HFFc6 (cell line): ENCODE results near the gene RANGRF. TPM values are rescaled to one million over a fixed set of nuclear protein-coding genes. Genes with fewer than 3 reads are reported as not detected.

ENCODE experiments used
- DNase-seq: peaks from one replicate; pipeline ENCODE4 v3.0.0-alpha.2; 2018
- H3K27ac Mint-ChIP-seq: 2 replicates; pipeline ENCODE4 v1.8.0; 2020; ENCODE audit warnings: mild to moderate bottlenecking, mixed read lengths
- H3K27me3 Mint-ChIP-seq: 2 replicates; pipeline ENCODE4 v1.8.0; 2021; ENCODE audit warnings: mild to moderate bottlenecking, moderate library complexity, mixed read lengths; ENCODE audit not compliant: insufficient read depth
- H3K36me3 Mint-ChIP-seq: 2 replicates; pipeline ENCODE4 v1.8.0; 2021; ENCODE audit warnings: low read depth, mixed read lengths
- H3K4me1 Mint-ChIP-seq: 2 replicates; pipeline ENCODE4 v1.8.0; 2020; ENCODE audit warnings: low read depth, mixed read lengths
- H3K4me3 Mint-ChIP-seq: 2 replicates; pipeline ENCODE4 v1.8.0; 2020; ENCODE audit warnings: mild to moderate bottlenecking, moderate library complexity, mixed read lengths
- H3K9me3 Mint-ChIP-seq: 2 replicates; pipeline ENCODE4 v1.8.0; 2020; ENCODE audit warnings: mild to moderate bottlenecking, mixed read lengths
- total RNA-seq, 6 experiments: library from RNA; stranded (reverse); fragmentation: NEBNext Ultra II Directional; extraction: Animal tissue kit (Norgen Biotek cat#: 25700); gene quantifications; 2 replicates in 1 of 6; 3 replicates in 5 of 6; pipeline ENCODE4 v1.2.3, GENCODE V29; 2021
- TF ChIP-seq, protein P1 (sequence below): fragments of 200-600 bp; sonication (generic); IDR thresholded peaks from 2 replicates; pipeline ENCODE4 v1.5.0; 2021; ENCODE audit warnings: antibody characterized with exemption, mild to moderate bottlenecking

The RANGRF gene
- total RNA-seq, 6 experiments from 2014 or later: 27.8 to 32.2 (median 30.9) TPM

DNA sequence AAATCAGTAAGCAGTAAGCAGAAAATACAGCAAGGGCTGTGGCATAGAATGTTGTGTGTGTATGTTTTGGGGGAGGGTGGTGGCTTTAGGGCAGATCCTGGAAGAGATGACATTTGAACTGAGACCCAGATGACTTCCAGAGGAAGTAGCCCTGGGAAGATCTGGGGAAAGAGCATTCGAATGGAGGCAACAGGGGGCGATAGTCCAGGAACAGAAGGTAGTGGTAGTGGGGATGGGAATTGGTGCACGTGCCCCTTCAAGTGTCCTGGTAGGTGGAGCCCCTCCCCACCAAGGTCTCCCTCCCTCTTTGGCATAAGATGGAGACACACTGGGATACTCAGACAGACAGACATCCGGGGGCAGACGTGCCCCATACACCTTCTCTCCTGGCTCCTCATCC, 35.7 kb downstream of the RANGRF start:
- Mint-ChIP-seq H3K4me3 (no peak overlapping the region), H3K36me3 (no peaks in the 10 kb centered on the region), H3K4me1 (no peaks in the 10 kb centered on the region), H3K27me3 (peaks cover 30% of the 10 kb centered on the region), H3K27ac (no peak overlapping the region), H3K9me3 (no peaks in the 10 kb centered on the region)
- DNase-seq: no peak
- TF ChIP-seq, protein P1, sequence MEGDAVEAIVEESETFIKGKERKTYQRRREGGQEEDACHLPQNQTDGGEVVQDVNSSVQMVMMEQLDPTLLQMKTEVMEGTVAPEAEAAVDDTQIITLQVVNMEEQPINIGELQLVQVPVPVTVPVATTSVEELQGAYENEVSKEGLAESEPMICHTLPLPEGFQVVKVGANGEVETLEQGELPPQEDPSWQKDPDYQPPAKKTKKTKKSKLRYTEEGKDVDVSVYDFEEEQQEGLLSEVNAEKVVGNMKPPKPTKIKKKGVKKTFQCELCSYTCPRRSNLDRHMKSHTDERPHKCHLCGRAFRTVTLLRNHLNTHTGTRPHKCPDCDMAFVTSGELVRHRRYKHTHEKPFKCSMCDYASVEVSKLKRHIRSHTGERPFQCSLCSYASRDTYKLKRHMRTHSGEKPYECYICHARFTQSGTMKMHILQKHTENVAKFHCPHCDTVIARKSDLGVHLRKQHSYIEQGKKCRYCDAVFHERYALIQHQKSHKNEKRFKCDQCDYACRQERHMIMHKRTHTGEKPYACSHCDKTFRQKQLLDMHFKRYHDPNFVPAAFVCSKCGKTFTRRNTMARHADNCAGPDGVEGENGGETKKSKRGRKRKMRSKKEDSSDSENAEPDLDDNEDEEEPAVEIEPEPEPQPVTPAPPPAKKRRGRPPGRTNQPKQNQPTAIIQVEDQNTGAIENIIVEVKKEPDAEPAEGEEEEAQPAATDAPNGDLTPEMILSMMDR: no peak

DNA sequence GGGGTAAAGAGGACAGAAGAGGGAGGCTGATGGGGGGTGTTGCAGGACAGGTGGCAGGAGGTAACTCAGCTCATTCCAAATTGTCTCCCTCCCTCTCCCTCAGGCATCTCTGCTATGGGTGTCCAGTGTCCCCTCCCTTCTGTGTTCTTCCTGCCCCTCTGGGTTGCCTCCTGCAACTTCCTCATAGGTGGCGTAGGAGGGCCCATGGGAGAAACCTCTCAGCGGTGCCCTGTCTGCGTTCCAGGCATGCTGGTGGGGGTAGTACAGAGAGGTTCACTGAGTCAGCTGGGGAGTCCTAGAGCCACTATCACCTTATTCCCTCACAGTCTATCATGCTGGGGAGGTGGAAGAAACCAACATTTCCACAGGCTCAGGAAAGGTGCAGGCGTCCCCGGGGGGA, 36.5 kb downstream of the RANGRF start:
- TF ChIP-seq, protein P1: no peak
- Mint-ChIP-seq H3K27ac (no peak overlapping the region), H3K4me3 (no peak overlapping the region), H3K27me3 (peaks cover 28% of the 10 kb centered on the region), H3K9me3 (no peaks in the 10 kb centered on the region), H3K4me1 (no peaks in the 10 kb centered on the region), H3K36me3 (no peaks in the 10 kb centered on the region)
- no peak for DNase-seq

DNA sequence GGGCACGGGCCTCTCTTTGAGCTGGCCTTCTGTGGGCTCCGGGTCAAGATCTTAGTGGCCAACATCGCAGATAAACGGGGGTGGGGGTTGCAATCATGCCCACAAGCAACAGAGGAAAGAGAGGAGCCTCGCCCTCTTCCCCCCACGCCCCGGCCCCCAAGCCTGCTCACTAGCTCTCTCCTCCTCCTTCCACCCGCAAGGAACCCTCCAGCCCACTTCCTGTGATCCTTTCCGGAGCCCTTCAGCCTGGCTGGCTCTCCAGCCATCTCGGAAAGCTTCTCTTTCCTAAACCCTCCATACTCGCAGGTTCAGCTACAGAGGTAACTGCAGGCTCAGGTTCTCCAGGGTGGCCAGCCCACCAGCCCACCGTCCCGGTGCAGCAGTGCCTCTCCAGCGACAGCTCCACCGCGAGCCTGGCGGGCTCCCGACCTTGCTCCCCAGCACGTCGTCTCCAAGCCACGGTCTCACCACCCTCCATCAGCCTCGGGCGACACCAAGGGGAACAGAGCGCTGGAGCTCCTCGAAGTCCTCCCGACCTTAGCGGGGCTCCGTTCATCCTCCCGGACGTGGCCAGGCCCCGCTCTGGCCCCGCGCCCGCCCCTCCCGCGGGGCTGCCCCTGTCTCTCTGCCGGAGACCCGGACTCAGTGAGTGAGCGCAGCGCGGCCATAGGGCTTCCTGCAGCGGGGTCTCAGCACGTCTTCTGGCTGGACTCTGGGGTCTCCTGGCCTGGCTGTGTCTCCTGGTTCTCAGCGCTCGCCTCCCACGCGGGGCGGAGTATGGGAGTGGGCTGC, 38.2 kb downstream of the RANGRF start:
- H3K27me3 Mint-ChIP-seq: peaks cover 24% of the 10 kb centered on the region
- no peaks in the 10 kb centered on the region for H3K4me1 Mint-ChIP-seq
- peak overlapping the region; percentile 75 for H3K4me3 Mint-ChIP-seq
- no peak overlapping the region for H3K27ac Mint-ChIP-seq
- TF ChIP-seq, protein P1: no peak
- no peaks in the 10 kb centered on the region for H3K9me3 Mint-ChIP-seq
- H3K36me3 Mint-ChIP-seq: no peaks in the 10 kb centered on the region
- DNase-seq: no peak

DNA sequence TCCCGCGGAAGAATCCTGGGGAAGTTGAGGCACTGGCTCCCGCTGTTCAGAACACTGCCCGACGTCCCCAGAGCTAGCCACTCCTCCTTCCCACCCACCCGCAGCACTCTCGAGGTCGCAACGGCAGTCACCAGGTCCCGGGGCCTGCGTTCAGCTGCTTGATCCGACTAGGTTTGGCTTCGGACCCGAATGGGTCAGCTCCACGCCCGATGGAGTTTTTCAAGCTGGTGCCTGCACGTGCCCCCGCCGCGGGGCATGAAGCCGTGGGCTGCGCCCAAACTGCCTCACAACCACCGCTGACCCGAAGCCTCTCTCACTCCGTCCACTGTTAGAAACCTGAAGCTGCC, 38.8 kb downstream of the RANGRF start:
- TF ChIP-seq, protein P1: no peak
- Mint-ChIP-seq H3K27ac (no peak overlapping the region), H3K27me3 (peaks cover 23% of the 10 kb centered on the region), H3K9me3 (no peaks in the 10 kb centered on the region), H3K4me1 (no peaks in the 10 kb centered on the region), H3K36me3 (no peaks in the 10 kb centered on the region), H3K4me3 (peak overlapping the region; percentile 75; the same call in 1 of the 2 replicates)
- DNase-seq: no peak

DNA sequence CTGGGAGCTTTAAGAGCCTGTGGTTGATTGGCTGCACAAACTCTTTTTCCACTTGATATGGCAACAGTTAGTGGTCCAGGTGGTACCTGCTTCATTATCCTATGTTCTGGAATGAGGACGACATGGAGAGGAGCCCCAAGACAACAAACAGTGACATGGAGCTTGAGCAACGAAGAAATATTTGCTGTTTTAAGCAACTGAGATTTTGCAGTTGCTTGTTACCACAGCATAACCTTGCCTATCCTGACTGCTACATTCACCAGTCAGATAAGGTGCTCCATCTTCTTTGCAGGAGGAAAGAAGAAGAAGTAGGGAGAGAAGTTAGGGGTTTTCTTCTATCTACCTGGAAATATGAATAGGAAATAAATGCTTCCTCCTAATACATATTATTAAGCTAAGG, 43.7 kb downstream of the RANGRF start:
- Mint-ChIP-seq H3K36me3 (no peaks in the 10 kb centered on the region), H3K4me1 (no peaks in the 10 kb centered on the region), H3K9me3 (no peaks in the 10 kb centered on the region), H3K27me3 (peaks cover 20% of the 10 kb centered on the region), H3K4me3 (no peak overlapping the region), H3K27ac (no peak overlapping the region)
- TF ChIP-seq, protein P1: no peak
- DNase-seq: no peak
